ENCODE results near the gene PDE10A.
"Not testable (repeated sequence)": the region's sequence is repeated elsewhere in the genome, so short reads cannot be mapped to it uniquely, and the experiment has no call there.

Gene PDE10A

DNA sequence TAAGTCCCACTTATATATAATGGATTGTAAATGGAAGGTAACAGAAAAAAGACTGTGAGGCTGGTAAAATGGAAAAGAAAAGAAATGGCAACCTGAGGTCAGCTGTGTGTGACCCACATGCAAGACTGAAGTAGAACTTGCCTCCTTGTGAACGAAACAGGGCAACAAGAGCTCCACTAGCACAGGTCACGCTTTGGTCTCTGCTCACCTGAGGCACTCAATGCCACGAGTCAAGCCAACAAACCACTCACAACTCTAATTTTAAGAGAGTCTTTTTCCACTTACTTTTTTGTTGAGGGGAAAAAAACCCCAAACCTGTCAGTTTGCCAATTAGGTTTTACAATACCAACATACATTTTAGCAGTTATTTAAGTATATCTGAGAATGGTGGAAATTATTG lies 65.2 kb downstream of the PDE10A start:
- H3K4me3 ChIP-seq (replicated peaks; ENCODE audit: insufficient read depth, low read length) = no peak overlapping the region
- H3K27ac ChIP-seq (replicated peaks) = no peak overlapping the region
- no peak for TF ChIP-seq REST (IDR thresholded peaks at IDR 0.05; ENCODE audit: insufficient replicate concordance, low read depth)
- no peak for TF ChIP-seq GABPA (IDR thresholded peaks at IDR 0.05; ENCODE audit: low read depth)
- TF ChIP-seq, protein P1, sequence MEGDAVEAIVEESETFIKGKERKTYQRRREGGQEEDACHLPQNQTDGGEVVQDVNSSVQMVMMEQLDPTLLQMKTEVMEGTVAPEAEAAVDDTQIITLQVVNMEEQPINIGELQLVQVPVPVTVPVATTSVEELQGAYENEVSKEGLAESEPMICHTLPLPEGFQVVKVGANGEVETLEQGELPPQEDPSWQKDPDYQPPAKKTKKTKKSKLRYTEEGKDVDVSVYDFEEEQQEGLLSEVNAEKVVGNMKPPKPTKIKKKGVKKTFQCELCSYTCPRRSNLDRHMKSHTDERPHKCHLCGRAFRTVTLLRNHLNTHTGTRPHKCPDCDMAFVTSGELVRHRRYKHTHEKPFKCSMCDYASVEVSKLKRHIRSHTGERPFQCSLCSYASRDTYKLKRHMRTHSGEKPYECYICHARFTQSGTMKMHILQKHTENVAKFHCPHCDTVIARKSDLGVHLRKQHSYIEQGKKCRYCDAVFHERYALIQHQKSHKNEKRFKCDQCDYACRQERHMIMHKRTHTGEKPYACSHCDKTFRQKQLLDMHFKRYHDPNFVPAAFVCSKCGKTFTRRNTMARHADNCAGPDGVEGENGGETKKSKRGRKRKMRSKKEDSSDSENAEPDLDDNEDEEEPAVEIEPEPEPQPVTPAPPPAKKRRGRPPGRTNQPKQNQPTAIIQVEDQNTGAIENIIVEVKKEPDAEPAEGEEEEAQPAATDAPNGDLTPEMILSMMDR (IDR thresholded peaks at IDR 0.05; ENCODE audit: insufficient read depth, low read length) = no peak
- no peak for TF ChIP-seq SPI1 (IDR thresholded peaks at IDR 0.05; ENCODE audit: borderline replicate concordance, low read depth)
- TF ChIP-seq POLR2AphosphoS5 (IDR thresholded peaks at IDR 0.05; ENCODE audit: low read depth) = no peak
- no peak for DNase-seq (ENCODE audit: low read depth in 1 of 2, low spot score in 1 of 2)
- H3K27me3 ChIP-seq (ENCODE audit: insufficient read depth, poor library complexity, severe bottlenecking) = no peaks in the 10 kb centered on the region

DNA sequence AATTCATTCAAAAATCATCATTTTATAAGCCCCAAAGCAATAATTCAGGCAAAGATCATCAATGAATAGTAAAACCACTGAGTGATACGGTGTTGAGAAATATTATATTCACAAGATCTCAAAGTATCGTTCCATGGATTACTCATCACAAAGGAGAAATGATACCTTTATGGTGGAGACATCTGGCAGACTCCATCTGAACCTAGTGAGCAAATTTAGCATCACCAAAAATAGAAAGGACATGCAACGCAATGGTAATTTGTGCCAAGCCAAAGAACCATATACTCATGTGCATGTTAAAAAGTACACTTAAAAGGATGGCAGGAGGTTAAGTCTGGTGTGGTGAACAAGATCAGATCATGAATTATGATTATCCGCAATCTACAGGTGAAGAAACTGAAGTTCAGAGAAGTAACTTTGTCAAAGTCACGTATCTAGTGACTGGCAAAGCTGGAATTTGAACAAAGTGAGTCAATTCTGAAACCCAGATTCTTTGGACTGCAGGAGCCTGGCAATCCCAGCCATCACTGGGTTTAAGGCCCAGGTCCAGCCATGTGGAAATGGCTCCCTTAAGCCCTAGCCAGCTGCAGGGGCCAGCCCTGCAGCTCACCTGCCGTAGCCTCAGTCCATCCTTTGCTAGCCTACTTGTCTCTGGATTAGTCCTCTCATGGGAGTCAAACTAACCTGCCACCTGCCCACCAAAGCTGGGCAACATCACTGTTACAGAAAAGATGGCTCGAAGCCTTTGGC lies 68.3 kb downstream of the PDE10A start:
- TF ChIP-seq GABPA (IDR thresholded peaks at IDR 0.05; ENCODE audit: low read depth) = no peak
- no peak for TF ChIP-seq POLR2AphosphoS5 (IDR thresholded peaks at IDR 0.05; ENCODE audit: low read depth)
- TF ChIP-seq, protein P1 (IDR thresholded peaks at IDR 0.05; ENCODE audit: insufficient read depth, low read length) = no peak
- no peak for TF ChIP-seq REST (IDR thresholded peaks at IDR 0.05; ENCODE audit: insufficient replicate concordance, low read depth)
- TF ChIP-seq SPI1 (IDR thresholded peaks at IDR 0.05; ENCODE audit: borderline replicate concordance, low read depth) = no peak
- DNase-seq (ENCODE audit: low read depth in 1 of 2, low spot score in 1 of 2) = no peak
- no peaks in the 10 kb centered on the region for H3K27me3 ChIP-seq (ENCODE audit: insufficient read depth, poor library complexity, severe bottlenecking)
- no peak overlapping the region for H3K27ac ChIP-seq (replicated peaks)
- H3K4me3 ChIP-seq (replicated peaks; ENCODE audit: insufficient read depth, low read length) = no peak overlapping the region

GRCh38 chr6:165592947-165593346 lies 70.1 kb downstream of the PDE10A start:
- not testable (repeated sequence) for H3K4me3 ChIP-seq (replicated peaks; ENCODE audit: insufficient read depth, low read length); H3K27me3 ChIP-seq (ENCODE audit: insufficient read depth, poor library complexity, severe bottlenecking); DNase-seq (ENCODE audit: low read depth in 1 of 2, low spot score in 1 of 2); H3K27ac ChIP-seq (replicated peaks)

GRCh38 chr6:165588515-165588914 lies 74.5 kb downstream of the PDE10A start:
- H3K27ac ChIP-seq (replicated peaks) = no peak overlapping the region
- TF ChIP-seq POLR2AphosphoS5 (IDR thresholded peaks at IDR 0.05; ENCODE audit: low read depth) (no peak), SPI1 (IDR thresholded peaks at IDR 0.05; ENCODE audit: borderline replicate concordance, low read depth) (no peak), GABPA (IDR thresholded peaks at IDR 0.05; ENCODE audit: low read depth) (no peak), REST (IDR thresholded peaks at IDR 0.05; ENCODE audit: insufficient replicate concordance, low read depth) (no peak)
- TF ChIP-seq, protein P1 (IDR thresholded peaks at IDR 0.05; ENCODE audit: insufficient read depth, low read length) = no peak
- no peak overlapping the region for H3K4me3 ChIP-seq (replicated peaks; ENCODE audit: insufficient read depth, low read length)
- H3K27me3 ChIP-seq (ENCODE audit: insufficient read depth, poor library complexity, severe bottlenecking) = no peaks in the 10 kb centered on the region
- DNase-seq (ENCODE audit: low read depth in 1 of 2, low spot score in 1 of 2) = no peak

Data from HL-60 (cell line).